GM08714 (cell line): ENCODE results near the gene KIF16B.

Experiments
- H3K4me3 ChIP-seq: fragments of 200-500 bp; sonication (Bioruptor generic); 2 replicates; pipeline ENCODE4 v1.5.1; 2014; ENCODE audit warnings: mild to moderate bottlenecking, low read length, inconsistent platforms
- ZNF274 ChIP-seq: IDR thresholded peaks from 2 replicates; pipeline ENCODE4 v1.6.1; 2012; ENCODE audit warnings: mild to moderate bottlenecking, low read depth, low read length

The KIF16B gene, protein sequence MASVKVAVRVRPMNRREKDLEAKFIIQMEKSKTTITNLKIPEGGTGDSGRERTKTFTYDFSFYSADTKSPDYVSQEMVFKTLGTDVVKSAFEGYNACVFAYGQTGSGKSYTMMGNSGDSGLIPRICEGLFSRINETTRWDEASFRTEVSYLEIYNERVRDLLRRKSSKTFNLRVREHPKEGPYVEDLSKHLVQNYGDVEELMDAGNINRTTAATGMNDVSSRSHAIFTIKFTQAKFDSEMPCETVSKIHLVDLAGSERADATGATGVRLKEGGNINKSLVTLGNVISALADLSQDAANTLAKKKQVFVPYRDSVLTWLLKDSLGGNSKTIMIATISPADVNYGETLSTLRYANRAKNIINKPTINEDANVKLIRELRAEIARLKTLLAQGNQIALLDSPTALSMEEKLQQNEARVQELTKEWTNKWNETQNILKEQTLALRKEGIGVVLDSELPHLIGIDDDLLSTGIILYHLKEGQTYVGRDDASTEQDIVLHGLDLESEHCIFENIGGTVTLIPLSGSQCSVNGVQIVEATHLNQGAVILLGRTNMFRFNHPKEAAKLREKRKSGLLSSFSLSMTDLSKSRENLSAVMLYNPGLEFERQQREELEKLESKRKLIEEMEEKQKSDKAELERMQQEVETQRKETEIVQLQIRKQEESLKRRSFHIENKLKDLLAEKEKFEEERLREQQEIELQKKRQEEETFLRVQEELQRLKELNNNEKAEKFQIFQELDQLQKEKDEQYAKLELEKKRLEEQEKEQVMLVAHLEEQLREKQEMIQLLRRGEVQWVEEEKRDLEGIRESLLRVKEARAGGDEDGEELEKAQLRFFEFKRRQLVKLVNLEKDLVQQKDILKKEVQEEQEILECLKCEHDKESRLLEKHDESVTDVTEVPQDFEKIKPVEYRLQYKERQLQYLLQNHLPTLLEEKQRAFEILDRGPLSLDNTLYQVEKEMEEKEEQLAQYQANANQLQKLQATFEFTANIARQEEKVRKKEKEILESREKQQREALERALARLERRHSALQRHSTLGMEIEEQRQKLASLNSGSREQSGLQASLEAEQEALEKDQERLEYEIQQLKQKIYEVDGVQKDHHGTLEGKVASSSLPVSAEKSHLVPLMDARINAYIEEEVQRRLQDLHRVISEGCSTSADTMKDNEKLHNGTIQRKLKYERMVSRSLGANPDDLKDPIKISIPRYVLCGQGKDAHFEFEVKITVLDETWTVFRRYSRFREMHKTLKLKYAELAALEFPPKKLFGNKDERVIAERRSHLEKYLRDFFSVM (N-terminal part only)

GRCh38 chr20:16573001-16573965 lies at the start of gene KIF16B:
KIF16B (minus strand) TSS chr20:16573448; CDS start chr20:16573275, 173 bp downstream.
- H3K4me3 ChIP-seq = peak within 1 kb of the TSS; percentile 95
- no peak for TF ChIP-seq ZNF274

DNA sequence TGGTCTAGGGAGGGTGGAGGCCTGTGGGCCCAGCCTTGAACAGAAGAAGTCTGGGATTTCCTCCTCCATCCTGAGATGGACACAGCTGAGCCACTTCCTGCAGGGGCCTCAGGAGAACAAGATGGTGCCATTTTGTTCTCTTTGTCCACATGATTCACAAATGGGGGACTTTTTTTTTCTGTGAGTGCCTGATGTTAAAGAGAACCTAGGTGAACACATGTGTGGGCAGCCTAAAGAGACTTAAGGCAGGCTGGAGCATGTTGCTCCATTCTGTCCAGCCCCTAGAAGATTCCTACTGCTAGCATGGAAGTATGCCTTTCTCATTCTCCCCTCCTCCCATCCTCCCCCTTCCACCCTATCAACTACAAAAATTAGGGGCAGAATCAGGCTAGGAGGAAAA lies 49.3 kb upstream of the KIF16B start:
- no peak overlapping the region for H3K4me3 ChIP-seq
- no peak for TF ChIP-seq ZNF274

DNA sequence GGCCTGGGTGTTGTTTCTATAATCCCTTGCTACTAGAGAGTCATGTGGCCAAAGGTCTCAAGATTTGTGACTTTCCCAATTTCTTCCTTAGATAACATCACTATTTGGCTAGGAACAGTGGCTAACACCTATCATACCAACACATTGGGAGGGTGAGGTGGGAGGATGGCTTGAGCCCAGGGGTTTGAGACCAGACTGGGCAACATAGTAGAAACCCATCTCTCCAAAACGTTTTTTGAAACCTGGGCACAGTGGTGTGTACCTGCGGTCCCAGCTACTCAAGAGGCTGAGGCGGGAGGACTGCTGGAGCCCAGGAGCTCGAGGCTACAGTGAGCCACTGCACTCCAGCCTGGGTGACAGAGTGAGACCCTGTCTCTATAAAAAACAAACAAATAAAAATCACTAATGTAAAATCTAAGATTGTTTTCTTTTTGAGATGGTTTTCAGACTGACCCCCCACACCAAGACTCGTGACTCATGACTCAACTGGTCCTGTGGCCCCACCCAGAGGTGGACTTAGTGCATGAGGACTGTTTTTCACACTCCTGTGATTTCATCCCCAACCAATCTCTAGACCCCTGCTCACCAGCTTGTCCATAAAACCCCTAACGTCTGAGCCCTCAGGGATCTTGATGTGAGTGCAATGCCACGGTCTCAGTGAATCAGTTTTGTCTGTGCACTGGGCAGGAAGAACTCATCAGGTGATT lies 48.3 kb upstream of the KIF16B start:
- no peak for TF ChIP-seq ZNF274
- H3K4me3 ChIP-seq = no peak overlapping the region

DNA sequence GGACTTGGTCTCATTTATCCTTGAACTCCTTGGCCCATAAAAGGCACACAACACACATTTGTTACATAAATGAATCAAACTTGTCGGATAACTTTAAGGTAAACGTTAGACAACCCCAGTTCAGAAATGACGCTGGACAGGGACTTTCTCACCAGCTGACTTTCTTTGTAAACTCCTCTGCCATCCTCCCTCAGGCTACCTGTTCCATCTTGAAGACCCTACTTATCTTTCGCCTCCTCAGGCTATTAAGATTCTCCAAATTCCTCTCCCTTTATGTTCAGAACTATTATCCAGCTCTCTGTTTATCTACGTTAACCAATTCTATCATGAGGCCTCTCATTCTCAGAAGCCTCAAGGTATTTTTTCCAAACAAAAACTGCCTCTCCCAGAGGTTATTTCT lies 47.7 kb upstream of the KIF16B start:
- no peak overlapping the region for H3K4me3 ChIP-seq
- TF ChIP-seq ZNF274 = no peak

GRCh38 chr20:16619953-16620352 lies 46.7 kb upstream of the KIF16B start:
- no peak overlapping the region for H3K4me3 ChIP-seq
- no peak for TF ChIP-seq ZNF274

GRCh38 chr20:16617056-16617455 lies 43.8 kb upstream of the KIF16B start:
- TF ChIP-seq ZNF274 = no peak
- H3K4me3 ChIP-seq = no peak overlapping the region

- no peak overlapping the region for H3K4me3 ChIP-seq
- TF ChIP-seq ZNF274 = no peak
These were observed 43.1 kb upstream of the KIF16B start for GRCh38 chr20:16616317-16616716.

DNA sequence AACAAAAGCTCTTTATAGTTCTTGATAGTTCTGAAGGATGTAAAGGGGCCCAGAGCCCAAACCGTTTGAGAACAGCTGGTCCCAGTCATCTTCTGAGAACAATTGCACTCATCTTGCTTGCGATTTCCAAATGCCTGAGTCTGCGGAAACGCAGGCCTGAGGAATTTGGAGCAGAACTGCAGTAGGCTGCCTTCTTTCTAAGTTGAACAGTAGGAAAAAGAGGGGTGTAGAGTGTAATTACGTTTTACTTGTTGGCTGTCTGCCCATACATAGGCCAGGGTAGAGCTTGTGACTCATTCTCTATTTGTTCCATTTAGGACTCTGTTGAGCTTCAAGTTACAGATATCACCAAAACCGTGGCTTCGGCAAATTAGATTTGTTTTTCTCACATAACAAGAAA lies 42.0 kb upstream of the KIF16B start:
- no peak overlapping the region for H3K4me3 ChIP-seq
- no peak for TF ChIP-seq ZNF274

GRCh38 chr20:16613954-16614353 lies 40.7 kb upstream of the KIF16B start:
- H3K4me3 ChIP-seq = no peak overlapping the region
- TF ChIP-seq ZNF274 = no peak

DNA sequence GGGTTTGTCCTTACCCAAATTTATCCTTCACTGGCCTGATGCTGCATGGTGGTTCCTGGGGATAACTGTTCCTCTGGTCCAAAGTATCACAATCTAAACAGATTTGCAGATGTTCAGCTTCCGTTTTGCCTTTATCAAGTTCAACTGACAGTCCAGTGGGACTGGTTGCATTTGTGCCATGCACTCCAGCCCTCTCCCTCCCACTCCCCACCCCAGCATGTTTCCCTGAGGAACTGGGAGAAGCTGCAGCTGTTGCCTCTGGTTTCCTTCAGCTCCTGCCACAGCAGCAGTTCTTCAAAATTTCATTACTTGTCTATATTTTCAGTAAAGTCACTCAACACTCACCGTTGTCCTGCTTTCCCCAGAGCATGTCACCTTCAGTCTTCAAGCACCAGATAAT lies 39.5 kb upstream of the KIF16B start:
- no peak overlapping the region for H3K4me3 ChIP-seq
- no peak for TF ChIP-seq ZNF274

- no peak for TF ChIP-seq ZNF274
- H3K4me3 ChIP-seq = no peak overlapping the region
These were observed 38.6 kb upstream of the KIF16B start for GRCh38 chr20:16611817-16612216.

GRCh38 chr20:16609066-16609465 lies 35.8 kb upstream of the KIF16B start:
- TF ChIP-seq ZNF274 = no peak

More at GRCh38 chr20:16609066-16609465, 35.8 kb upstream of the KIF16B start:
- H3K4me3 ChIP-seq = no peak overlapping the region
